Mesothelial cell of epicardium (in vitro differentiated cells): ENCODE measurements around the gene ANO2. TPM values are rescaled to one million over a fixed set of nuclear protein-coding genes. Genes with fewer than 3 reads are reported as not detected.

Experiments
- DNase-seq, 2 experiments: peaks; one replicate each; pipeline ENCODE4 v3.0.0; 2021; ENCODE audit warnings: low spot score in 2 of 2; ENCODE audit not compliant: unreplicated experiment in 2 of 2
- H3K27ac Mint-ChIP-seq: 2 replicates; pipeline ENCODE4 v1.8.0; 2021; ENCODE audit warnings: mixed read lengths
- H3K27me3 Mint-ChIP-seq: 2 replicates; pipeline ENCODE4 v1.8.0; 2021; ENCODE audit warnings: low read depth, mixed read lengths
- H3K36me3 Mint-ChIP-seq: 2 replicates; pipeline ENCODE4 v1.8.0; 2021; ENCODE audit warnings: mixed read lengths
- H3K4me1 Mint-ChIP-seq: 2 replicates; pipeline ENCODE4 v1.8.0; 2021; ENCODE audit warnings: mixed read lengths
- H3K4me3 Mint-ChIP-seq: 2 replicates; pipeline ENCODE4 v1.8.0; 2021; ENCODE audit warnings: mild to moderate bottlenecking, moderate library complexity, mixed read lengths
- H3K9me3 Mint-ChIP-seq: 2 replicates; pipeline ENCODE4 v1.8.0; 2021; ENCODE audit warnings: mixed read lengths
- total RNA-seq: library from RNA; stranded (reverse); gene quantifications from 3 replicates; pipeline ENCODE4 v1.2.1, GENCODE V29; 2021
- TF ChIP-seq, protein P1 (sequence below): fragments of 200-600 bp; sonication (generic); IDR thresholded peaks from one replicate; pipeline ENCODE4 v1.5.0; 2021; ENCODE audit warnings: antibody characterized with exemption; ENCODE audit not compliant: unreplicated experiment

ANO2 gene
- total RNA-seq, 1 donor from 2014 or later = 6.3 TPM

DNA sequence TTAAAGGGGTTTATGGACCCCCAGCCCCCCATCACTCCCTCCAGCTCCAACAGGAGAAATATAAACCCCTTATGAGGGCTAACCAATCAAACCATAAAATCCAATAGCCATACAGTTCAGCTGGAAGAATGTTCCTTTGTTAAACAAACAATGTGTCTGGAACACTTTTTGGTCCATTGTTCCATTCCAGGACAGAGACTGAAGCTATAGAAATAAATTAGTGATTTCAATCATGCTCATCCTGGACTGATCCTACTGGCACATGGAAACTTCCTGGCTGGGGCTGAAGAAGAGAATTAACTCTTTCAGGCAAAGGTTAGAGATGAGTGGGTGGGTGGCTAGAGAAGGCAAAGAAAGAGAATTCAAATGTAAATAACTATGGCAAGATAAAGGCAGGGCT, 63.4 kb downstream of the ANO2 start:
- Mint-ChIP-seq H3K4me1 (no peaks in the 10 kb centered on the region), H3K4me3 (no peak overlapping the region), H3K27me3 (peaks cover 34% of the 10 kb centered on the region), H3K9me3 (no peaks in the 10 kb centered on the region), H3K36me3 (no peaks in the 10 kb centered on the region), H3K27ac (no peak overlapping the region)
- no peak for DNase-seq
- TF ChIP-seq, protein P1, sequence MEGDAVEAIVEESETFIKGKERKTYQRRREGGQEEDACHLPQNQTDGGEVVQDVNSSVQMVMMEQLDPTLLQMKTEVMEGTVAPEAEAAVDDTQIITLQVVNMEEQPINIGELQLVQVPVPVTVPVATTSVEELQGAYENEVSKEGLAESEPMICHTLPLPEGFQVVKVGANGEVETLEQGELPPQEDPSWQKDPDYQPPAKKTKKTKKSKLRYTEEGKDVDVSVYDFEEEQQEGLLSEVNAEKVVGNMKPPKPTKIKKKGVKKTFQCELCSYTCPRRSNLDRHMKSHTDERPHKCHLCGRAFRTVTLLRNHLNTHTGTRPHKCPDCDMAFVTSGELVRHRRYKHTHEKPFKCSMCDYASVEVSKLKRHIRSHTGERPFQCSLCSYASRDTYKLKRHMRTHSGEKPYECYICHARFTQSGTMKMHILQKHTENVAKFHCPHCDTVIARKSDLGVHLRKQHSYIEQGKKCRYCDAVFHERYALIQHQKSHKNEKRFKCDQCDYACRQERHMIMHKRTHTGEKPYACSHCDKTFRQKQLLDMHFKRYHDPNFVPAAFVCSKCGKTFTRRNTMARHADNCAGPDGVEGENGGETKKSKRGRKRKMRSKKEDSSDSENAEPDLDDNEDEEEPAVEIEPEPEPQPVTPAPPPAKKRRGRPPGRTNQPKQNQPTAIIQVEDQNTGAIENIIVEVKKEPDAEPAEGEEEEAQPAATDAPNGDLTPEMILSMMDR = no peak

DNA sequence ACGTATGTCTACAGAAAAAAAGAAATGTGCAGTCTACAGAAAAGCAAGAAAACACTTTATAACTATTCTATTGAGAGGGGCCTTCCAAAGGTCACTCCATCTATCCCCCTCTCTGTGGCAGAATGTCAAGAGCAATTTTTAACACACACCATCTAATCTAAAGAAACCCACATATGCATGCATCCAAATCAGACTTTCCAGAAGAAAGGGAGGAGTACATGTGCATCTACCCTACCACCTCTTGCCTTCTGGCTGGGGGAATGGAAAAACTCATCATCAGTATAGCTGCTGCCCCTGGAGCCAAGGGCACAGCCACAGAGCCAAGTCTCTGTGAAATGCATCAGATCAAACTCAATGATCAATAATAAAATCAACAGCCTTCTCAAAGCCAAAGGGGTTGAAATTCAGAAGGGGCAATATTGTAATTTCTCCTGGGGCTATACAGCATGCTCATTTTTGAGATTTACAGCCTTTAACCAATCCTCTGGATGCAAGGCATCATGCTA, 63.9 kb downstream of the ANO2 start:
- TF ChIP-seq, protein P1 = no peak
- H3K36me3 Mint-ChIP-seq = no peaks in the 10 kb centered on the region

DNA sequence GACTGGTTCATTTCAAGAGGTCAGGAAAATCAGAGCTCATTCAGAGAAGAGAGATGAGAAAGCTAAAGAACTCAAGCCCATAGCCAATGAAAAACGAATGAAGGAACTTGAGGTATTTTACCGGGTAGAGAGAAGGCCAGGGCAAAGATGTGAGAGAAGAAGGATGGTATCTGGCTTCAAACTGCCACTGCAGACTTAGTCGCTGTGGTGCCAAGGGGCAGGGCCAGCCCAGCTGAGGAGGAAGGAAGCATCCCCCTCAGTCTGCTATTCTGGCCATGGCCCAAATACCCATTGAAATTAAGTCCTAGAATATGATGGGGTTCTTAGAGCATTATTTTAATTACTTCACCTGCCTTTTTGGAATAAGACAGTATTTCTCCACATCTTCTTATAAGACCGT, 69.2 kb downstream of the ANO2 start:
- H3K36me3 Mint-ChIP-seq = no peaks in the 10 kb centered on the region
- H3K9me3 Mint-ChIP-seq = no peaks in the 10 kb centered on the region
- H3K27me3 Mint-ChIP-seq = peaks cover 18% of the 10 kb centered on the region
- no peak for DNase-seq
- TF ChIP-seq, protein P1 = no peak
- no peak overlapping the region for H3K4me3 Mint-ChIP-seq
- no peaks in the 10 kb centered on the region for H3K4me1 Mint-ChIP-seq
- no peak overlapping the region for H3K27ac Mint-ChIP-seq

More for the DNA sequence above, 63.9 kb downstream of the ANO2 start:
- Mint-ChIP-seq H3K9me3 (no peaks in the 10 kb centered on the region), H3K4me3 (no peak overlapping the region), H3K4me1 (no peaks in the 10 kb centered on the region), H3K27me3 (peaks cover 31% of the 10 kb centered on the region), H3K27ac (no peak overlapping the region)
- no peak for DNase-seq

- TF ChIP-seq, protein P1 = no peak
These were observed 70.5 kb downstream of the ANO2 start for GRCh38 chr12:5874514-5874913.

DNA sequence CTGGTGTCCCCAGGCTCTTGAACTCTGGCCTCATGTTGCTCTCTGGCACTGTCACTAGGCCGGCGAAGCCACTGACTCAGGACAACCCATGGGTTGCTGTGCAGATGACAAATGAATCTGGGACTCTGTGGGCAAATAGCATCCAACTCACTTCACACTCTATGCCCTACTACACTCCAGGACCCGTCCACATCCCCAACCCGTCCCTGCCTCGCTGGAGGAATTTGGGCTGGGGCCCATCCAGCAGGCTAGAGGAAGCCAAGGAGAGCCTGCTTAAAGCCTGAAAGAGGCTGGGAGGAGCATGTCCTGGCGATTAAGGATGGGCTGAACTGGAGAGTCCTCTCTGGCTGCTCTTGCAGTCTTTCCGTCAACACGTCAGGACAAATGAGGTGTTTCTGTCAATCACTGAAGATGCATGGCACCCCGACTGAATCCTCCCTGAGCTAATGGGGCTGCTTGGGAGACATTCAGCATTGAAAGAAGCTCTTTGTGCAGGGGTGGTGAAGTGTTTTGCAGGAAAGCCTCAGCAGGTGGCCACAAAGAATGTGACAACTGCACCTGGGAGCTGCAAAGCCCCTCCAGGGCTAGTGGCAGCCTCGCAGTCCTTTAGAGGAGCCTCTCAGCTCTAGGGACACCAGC, 71.7 kb downstream of the ANO2 start:
- no peaks in the 10 kb centered on the region for H3K9me3 Mint-ChIP-seq
- no peak for DNase-seq
- no peak overlapping the region for H3K4me3 Mint-ChIP-seq
- TF ChIP-seq, protein P1 = no peak
- no peaks in the 10 kb centered on the region for H3K4me1 Mint-ChIP-seq
- peaks cover 18% of the 10 kb centered on the region for H3K27me3 Mint-ChIP-seq
- no peak overlapping the region for H3K27ac Mint-ChIP-seq
- no peaks in the 10 kb centered on the region for H3K36me3 Mint-ChIP-seq

More at GRCh38 chr12:5874514-5874913, 70.5 kb downstream of the ANO2 start:
- no peak overlapping the region for H3K27ac Mint-ChIP-seq
- no peak for DNase-seq
- H3K4me3 Mint-ChIP-seq = no peak overlapping the region
- H3K27me3 Mint-ChIP-seq = peaks cover 18% of the 10 kb centered on the region
- no peaks in the 10 kb centered on the region for H3K4me1 Mint-ChIP-seq
- H3K36me3 Mint-ChIP-seq = no peaks in the 10 kb centered on the region
- H3K9me3 Mint-ChIP-seq = no peaks in the 10 kb centered on the region

- H3K36me3 Mint-ChIP-seq = no peaks in the 10 kb centered on the region
- DNase-seq = no peak
- no peaks in the 10 kb centered on the region for H3K4me1 Mint-ChIP-seq
- no peaks in the 10 kb centered on the region for H3K9me3 Mint-ChIP-seq
- peaks cover 18% of the 10 kb centered on the region for H3K27me3 Mint-ChIP-seq
- H3K4me3 Mint-ChIP-seq = no peak overlapping the region
- H3K27ac Mint-ChIP-seq = no peak overlapping the region
- TF ChIP-seq, protein P1 = no peak
These were observed 72.3 kb downstream of the ANO2 start for GRCh38 chr12:5872745-5873144.
